Astrocyte (in vitro differentiated cells and primary cell): Measurements from ENCODE around the gene SSUH2. TPM values are rescaled to one million over a fixed set of nuclear protein-coding genes. Genes with fewer than 3 reads are reported as not detected.

Source experiments
- DNase-seq: peaks from one replicate; pipeline ENCODE4 v3.0.0-alpha.2; 2010; ENCODE audit warnings: low read depth
- FAIRE-seq: peaks from 2 replicates; lab custom pipeline; 2011; peaks lifted over from hg19 to GRCh38; lab: Jason Lieb, UNC
- H2AFZ ChIP-seq: 2 replicates; pipeline ENCODE4 v1.6.0; 2012; ENCODE audit warnings: low read depth, low read length, inconsistent platforms
- H3K27ac ChIP-seq: 2 replicates; pipeline ENCODE4 v1.5.1; 2011; ENCODE audit warnings: low read depth, low read length, inconsistent platforms
- H3K27me3 ChIP-seq: 2 replicates; pipeline ENCODE4 v1.6.0; 2011; ENCODE audit warnings: low read length, inconsistent platforms; ENCODE audit not compliant: insufficient read depth
- H3K36me3 ChIP-seq: 2 replicates; pipeline ENCODE4 v1.5.1; 2011; ENCODE audit warnings: low read length, inconsistent platforms; ENCODE audit not compliant: insufficient read depth
- H3K4me1 ChIP-seq: 2 replicates; pipeline ENCODE4 v1.5.1; 2011; ENCODE audit warnings: low read length, inconsistent platforms; ENCODE audit not compliant: insufficient read depth
- H3K4me2 ChIP-seq: 2 replicates; pipeline ENCODE4 v1.6.0; 2012; ENCODE audit warnings: low read length, inconsistent platforms
- H3K4me3 ChIP-seq: 2 replicates; pipeline ENCODE4 v1.5.1; 2011; ENCODE audit warnings: low read depth, mild to moderate bottlenecking, low read length, inconsistent platforms; ENCODE audit not compliant: insufficient read depth
- H3K79me2 ChIP-seq: 2 replicates; pipeline ENCODE4 v1.6.0; 2012; ENCODE audit warnings: mild to moderate bottlenecking, low read length, inconsistent platforms; ENCODE audit not compliant: insufficient read depth
- H3K9ac ChIP-seq: 2 replicates; pipeline ENCODE4 v1.6.0; 2012; ENCODE audit warnings: mild to moderate bottlenecking, low read length, inconsistent platforms
- H3K9me3 ChIP-seq: 2 replicates; pipeline ENCODE4 v1.5.1; 2012; ENCODE audit warnings: low read depth, mild to moderate bottlenecking, low read length, inconsistent platforms; ENCODE audit not compliant: insufficient read depth
- H4K20me1 ChIP-seq: 2 replicates; pipeline ENCODE4 v1.6.0; 2012; ENCODE audit warnings: low read length, inconsistent platforms; ENCODE audit not compliant: insufficient read depth
- H3K27ac Mint-ChIP-seq: one replicate; pipeline ENCODE4 v1.8.0; 2021; ENCODE audit warnings: mild to moderate bottlenecking, mixed read lengths; ENCODE audit not compliant: unreplicated experiment
- H3K27me3 Mint-ChIP-seq: one replicate; pipeline ENCODE4 v1.8.0; 2021; ENCODE audit warnings: low read depth, mixed read lengths; ENCODE audit not compliant: unreplicated experiment
- H3K36me3 Mint-ChIP-seq: one replicate; pipeline ENCODE4 v1.8.0; 2021; ENCODE audit warnings: low read depth, mixed read lengths; ENCODE audit not compliant: unreplicated experiment
- H3K4me1 Mint-ChIP-seq: one replicate; pipeline ENCODE4 v1.8.0; 2021; ENCODE audit warnings: low read depth, mixed read lengths; ENCODE audit not compliant: unreplicated experiment
- H3K4me3 Mint-ChIP-seq: one replicate; pipeline ENCODE4 v1.8.0; 2021; ENCODE audit warnings: mild to moderate bottlenecking, moderate library complexity, mixed read lengths; ENCODE audit not compliant: unreplicated experiment
- H3K9me3 Mint-ChIP-seq: one replicate; pipeline ENCODE4 v1.8.0; 2021; ENCODE audit warnings: mild to moderate bottlenecking, mixed read lengths; ENCODE audit not compliant: unreplicated experiment
- EZH2 ChIP-seq: IDR thresholded peaks from 2 replicates; pipeline ENCODE4 v1.6.1; 2012; ENCODE audit warnings: mild to moderate bottlenecking, low read length, inconsistent platforms; ENCODE audit not compliant: insufficient read depth
- total RNA-seq: library from RNA; stranded (reverse); gene quantifications from 2 replicates; pipeline ENCODE4 v1.2.1, GENCODE V29; 2021
- TF ChIP-seq, protein P1 (sequence below): IDR thresholded peaks from 2 replicates; pipeline ENCODE4 v1.5.1; 2011; ENCODE audit warnings: low read depth, mild to moderate bottlenecking, inconsistent platforms, low read length, moderate library complexity; ENCODE audit not compliant: insufficient read depth

Gene SSUH2
- total RNA-seq, 1 donor from 2014 or later = not detected

DNA sequence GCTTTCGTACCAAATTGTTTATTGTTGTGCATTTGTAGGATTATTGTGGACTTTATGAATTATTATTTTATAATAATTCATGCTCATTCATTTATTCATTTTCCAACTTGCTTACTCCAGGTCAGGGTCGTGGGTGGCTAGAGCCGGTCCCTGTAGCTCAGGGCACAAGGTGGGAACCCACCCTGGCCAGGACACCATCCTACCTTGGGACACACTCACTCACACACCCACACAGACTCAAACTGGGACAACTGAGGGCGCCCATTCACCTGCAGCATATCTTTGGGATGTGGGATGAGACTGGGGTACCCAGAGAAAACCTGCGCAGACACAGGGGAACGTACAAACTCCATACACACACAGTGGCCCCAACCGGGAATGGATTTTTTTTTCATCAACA lies 40.6 kb downstream of the SSUH2 start:
- no peak for FAIRE-seq
- no peaks in the 10 kb centered on the region for H3K36me3 Mint-ChIP-seq
- Histone ChIP-seq H3K79me2 (no peaks in the 10 kb centered on the region), H3K27ac (no peak overlapping the region), H3K4me2 (no peak overlapping the region), H3K9ac (no peak overlapping the region), H2AFZ (no peak overlapping the region), H3K4me1 (peaks cover 9% of the 10 kb centered on the region), H4K20me1 (no peaks in the 10 kb centered on the region), H3K27me3 (no peaks in the 10 kb centered on the region), H3K4me3 (no peak overlapping the region), H3K36me3 (no peaks in the 10 kb centered on the region), H3K9me3 (no peaks in the 10 kb centered on the region)
- H3K9me3 Mint-ChIP-seq = no peaks in the 10 kb centered on the region
- TF ChIP-seq EZH2 = no peak
- TF ChIP-seq, protein P1, sequence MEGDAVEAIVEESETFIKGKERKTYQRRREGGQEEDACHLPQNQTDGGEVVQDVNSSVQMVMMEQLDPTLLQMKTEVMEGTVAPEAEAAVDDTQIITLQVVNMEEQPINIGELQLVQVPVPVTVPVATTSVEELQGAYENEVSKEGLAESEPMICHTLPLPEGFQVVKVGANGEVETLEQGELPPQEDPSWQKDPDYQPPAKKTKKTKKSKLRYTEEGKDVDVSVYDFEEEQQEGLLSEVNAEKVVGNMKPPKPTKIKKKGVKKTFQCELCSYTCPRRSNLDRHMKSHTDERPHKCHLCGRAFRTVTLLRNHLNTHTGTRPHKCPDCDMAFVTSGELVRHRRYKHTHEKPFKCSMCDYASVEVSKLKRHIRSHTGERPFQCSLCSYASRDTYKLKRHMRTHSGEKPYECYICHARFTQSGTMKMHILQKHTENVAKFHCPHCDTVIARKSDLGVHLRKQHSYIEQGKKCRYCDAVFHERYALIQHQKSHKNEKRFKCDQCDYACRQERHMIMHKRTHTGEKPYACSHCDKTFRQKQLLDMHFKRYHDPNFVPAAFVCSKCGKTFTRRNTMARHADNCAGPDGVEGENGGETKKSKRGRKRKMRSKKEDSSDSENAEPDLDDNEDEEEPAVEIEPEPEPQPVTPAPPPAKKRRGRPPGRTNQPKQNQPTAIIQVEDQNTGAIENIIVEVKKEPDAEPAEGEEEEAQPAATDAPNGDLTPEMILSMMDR = no peak
- H3K4me1 Mint-ChIP-seq = peaks cover 14% of the 10 kb centered on the region
- no peak overlapping the region for H3K27ac Mint-ChIP-seq
- H3K27me3 Mint-ChIP-seq = no peaks in the 10 kb centered on the region
- DNase-seq = no peak
- H3K4me3 Mint-ChIP-seq = no peak overlapping the region

DNA sequence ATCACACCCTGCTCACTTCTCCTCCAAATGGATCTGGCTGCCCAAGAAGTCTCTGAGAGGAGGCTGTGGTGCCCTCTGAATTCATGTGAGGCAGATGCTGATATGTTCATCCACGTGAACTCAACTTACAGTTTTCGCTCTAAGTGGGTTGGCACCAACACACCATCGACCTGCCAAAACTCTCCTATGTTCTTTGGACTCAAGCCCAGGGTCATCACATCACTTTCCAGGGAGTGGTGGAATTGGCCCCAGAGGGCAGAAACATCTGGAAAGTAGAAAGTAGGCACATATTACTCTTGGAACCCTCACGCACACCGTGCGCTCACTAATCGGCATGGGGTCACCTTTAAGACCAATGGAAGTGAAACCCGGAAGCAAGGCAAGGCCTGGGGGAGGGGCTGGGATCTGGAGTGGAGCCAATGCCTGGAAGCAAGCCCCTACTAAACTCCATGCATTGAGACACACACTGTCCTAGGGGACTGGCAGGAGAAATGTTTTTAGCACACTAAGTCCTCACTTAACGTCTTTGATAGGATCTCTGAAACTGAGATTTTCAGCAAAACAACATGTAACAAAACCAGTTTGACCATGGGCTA lies 41.4 kb downstream of the SSUH2 start:
- no peak for DNase-seq
- FAIRE-seq = no peak
- Histone ChIP-seq H2AFZ (no peak overlapping the region), H4K20me1 (no peaks in the 10 kb centered on the region), H3K36me3 (no peaks in the 10 kb centered on the region), H3K27ac (no peak overlapping the region), H3K27me3 (no peaks in the 10 kb centered on the region), H3K9me3 (no peaks in the 10 kb centered on the region), H3K79me2 (no peaks in the 10 kb centered on the region), H3K9ac (no peak overlapping the region), H3K4me1 (peaks cover 9% of the 10 kb centered on the region), H3K4me2 (no peak overlapping the region), H3K4me3 (no peak overlapping the region)
- H3K36me3 Mint-ChIP-seq = no peaks in the 10 kb centered on the region
- H3K4me1 Mint-ChIP-seq = peaks cover 12% of the 10 kb centered on the region
- H3K4me3 Mint-ChIP-seq = no peak overlapping the region
- H3K9me3 Mint-ChIP-seq = no peaks in the 10 kb centered on the region
- H3K27ac Mint-ChIP-seq = no peak overlapping the region
- TF ChIP-seq, protein P1 = no peak
- TF ChIP-seq EZH2 = no peak
- no peaks in the 10 kb centered on the region for H3K27me3 Mint-ChIP-seq

DNA sequence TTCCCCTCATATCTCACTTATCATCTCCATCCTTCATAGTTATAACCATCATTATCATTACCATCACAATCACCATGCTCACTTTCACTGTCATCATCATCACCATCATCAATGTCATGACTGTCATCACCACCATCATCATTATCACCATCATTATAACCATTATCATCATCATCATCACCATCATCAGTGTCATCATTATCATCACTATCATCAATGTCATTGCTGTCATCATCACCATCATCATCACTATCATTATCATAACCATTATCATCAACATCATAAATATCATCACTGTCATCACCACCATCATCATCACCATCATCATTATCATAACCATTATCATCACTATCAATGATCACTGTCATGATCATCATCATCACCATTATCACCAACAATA lies 44.1 kb downstream of the SSUH2 start:
- H3K4me3 Mint-ChIP-seq = no peak overlapping the region
- Histone ChIP-seq H3K4me3 (no peak overlapping the region), H3K79me2 (no peaks in the 10 kb centered on the region), H3K4me2 (no peak overlapping the region), H3K9ac (no peak overlapping the region), H3K27ac (no peak overlapping the region), H3K27me3 (no peaks in the 10 kb centered on the region), H3K9me3 (no peaks in the 10 kb centered on the region), H2AFZ (no peak overlapping the region), H3K36me3 (no peaks in the 10 kb centered on the region), H4K20me1 (no peaks in the 10 kb centered on the region), H3K4me1 (no peaks in the 10 kb centered on the region)
- H3K36me3 Mint-ChIP-seq = no peaks in the 10 kb centered on the region
- TF ChIP-seq, protein P1 = no peak
- no peak for TF ChIP-seq EZH2
- H3K27ac Mint-ChIP-seq = no peak overlapping the region
- no peaks in the 10 kb centered on the region for H3K9me3 Mint-ChIP-seq
- no peak for FAIRE-seq
- H3K27me3 Mint-ChIP-seq = no peaks in the 10 kb centered on the region
- H3K4me1 Mint-ChIP-seq = no peaks in the 10 kb centered on the region
- DNase-seq = no peak
